RPMI8226 (cell line): ENCODE results near the gene PRKCA.
"Not testable (repeated sequence)": the region's sequence is repeated elsewhere in the genome, so short reads cannot be mapped to it uniquely, and the experiment has no call there.

Experiments used
- DNase-seq: peaks from one replicate; pipeline ENCODE4 v3.0.0-alpha.2; 2015

The PRKCA gene

GRCh38 chr17:66331038-66331816, 28.8 kb downstream of the PRKCA start:
- DNase-seq: no peak

- DNase-seq: no peak
Measured at GRCh38 chr17:66335797-66336196, 33.4 kb downstream of the PRKCA start.

GRCh38 chr17:66337268-66337667, 34.9 kb downstream of the PRKCA start:
- DNase-seq: no peak

- no peak for DNase-seq
Measured at GRCh38 chr17:66337866-66338485, 35.6 kb downstream of the PRKCA start.

GRCh38 chr17:66338937-66339336, 36.5 kb downstream of the PRKCA start:
- no peak for DNase-seq

GRCh38 chr17:66339561-66339960, 37.1 kb downstream of the PRKCA start:
- no peak for DNase-seq

- no peak for DNase-seq
Measured at GRCh38 chr17:66340720-66341119, 38.3 kb downstream of the PRKCA start.

- DNase-seq: no peak
Measured at GRCh38 chr17:66341462-66341861, 39.0 kb downstream of the PRKCA start.

GRCh38 chr17:66342263-66342662, 39.9 kb downstream of the PRKCA start:
- not testable (repeated sequence) for DNase-seq

GRCh38 chr17:66343531-66344078, 41.2 kb downstream of the PRKCA start:
- no peak for DNase-seq

- no peak for DNase-seq
Measured at GRCh38 chr17:66344473-66344872, 42.1 kb downstream of the PRKCA start.

GRCh38 chr17:66345264-66345663, 42.9 kb downstream of the PRKCA start:
- DNase-seq: no peak

GRCh38 chr17:66345949-66346638, 43.7 kb downstream of the PRKCA start:
- DNase-seq: not testable (repeated sequence)

GRCh38 chr17:66347661-66348514, 45.5 kb downstream of the PRKCA start:
- DNase-seq: no peak

- DNase-seq: no peak
Measured at GRCh38 chr17:66348584-66349165, 46.3 kb downstream of the PRKCA start.

- DNase-seq: no peak
Measured at GRCh38 chr17:66349521-66350254, 47.3 kb downstream of the PRKCA start.

GRCh38 chr17:66350576-66350975, 48.2 kb downstream of the PRKCA start:
- DNase-seq: not testable (repeated sequence)

- no peak for DNase-seq
Measured at GRCh38 chr17:66351033-66351432, 48.6 kb downstream of the PRKCA start.

- DNase-seq: no peak
Measured at GRCh38 chr17:66351701-66352100, 49.3 kb downstream of the PRKCA start.

GRCh38 chr17:66353937-66354401, 51.6 kb downstream of the PRKCA start:
- DNase-seq: no peak

GRCh38 chr17:66354472-66354871, 52.1 kb downstream of the PRKCA start:
- DNase-seq: no peak
